ENCODE results near the gene SMAD9.

Gene SMAD9

DNA sequence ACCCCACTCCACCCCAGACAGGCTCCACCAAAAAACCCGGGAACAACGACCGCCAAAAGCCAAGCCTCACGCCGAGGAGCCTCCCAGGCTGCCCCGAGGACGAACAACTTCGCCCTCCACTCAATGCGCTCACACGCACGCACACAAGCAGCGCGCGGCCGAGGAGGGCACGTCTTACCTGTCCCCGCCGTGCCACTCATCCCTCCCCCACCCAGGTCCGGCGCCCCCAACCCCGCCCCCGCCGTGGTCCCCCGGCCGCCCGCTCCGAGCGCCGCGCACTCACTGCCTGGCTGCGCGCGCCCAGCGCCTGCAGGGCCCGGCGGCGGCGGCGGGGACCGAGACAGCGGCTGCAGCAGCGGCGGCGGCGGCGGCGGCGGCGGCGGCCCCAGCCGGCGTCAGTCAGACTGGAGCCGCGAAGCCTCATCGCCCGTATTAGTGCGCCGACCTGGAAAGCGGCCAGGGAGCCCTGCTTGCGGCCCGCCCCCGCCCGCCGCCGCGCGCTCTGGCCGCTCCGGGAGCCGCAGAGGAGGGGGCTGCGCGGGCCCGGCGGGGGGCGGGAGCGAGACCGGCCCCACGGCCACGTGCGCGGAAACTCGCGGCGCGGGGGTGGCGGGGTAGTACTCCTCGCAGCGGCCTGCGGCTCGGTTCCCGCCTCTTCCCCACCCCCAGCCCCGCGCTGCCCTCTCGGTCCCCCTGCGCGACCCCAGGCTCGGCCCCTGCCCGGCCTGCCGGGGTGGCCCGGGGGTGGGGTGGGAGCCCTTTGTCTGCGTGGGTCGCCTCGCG, at the start of gene SMAD9:
SMAD9 (minus strand) TSS at position 406 of the 783 bp plus-strand sequence. CDS start 40,549 bp downstream, outside the sequence.
- peak; percentile 85 for DNase-seq (ENCODE audit: low spot score)

DNA sequence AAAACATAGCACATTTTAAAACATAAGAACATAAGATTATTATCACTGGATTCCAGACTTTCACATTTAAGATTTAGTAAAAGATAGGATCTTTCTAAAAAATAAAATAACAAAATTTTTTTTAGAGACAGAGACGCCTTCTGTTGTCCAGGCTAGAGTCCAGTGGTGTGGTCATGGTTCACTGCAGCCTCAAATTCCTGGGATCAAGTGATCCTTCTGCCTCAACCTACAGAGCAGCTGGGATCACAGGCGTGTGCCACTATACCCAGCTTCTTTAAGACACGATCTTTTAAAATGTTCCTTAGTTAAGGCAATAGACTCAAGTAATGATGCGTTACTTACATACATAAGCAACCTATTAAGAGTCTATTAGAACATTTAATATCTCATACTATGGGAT, 46.4 kb upstream of the SMAD9 start:
- DNase-seq (ENCODE audit: low spot score), result no peak

DNA sequence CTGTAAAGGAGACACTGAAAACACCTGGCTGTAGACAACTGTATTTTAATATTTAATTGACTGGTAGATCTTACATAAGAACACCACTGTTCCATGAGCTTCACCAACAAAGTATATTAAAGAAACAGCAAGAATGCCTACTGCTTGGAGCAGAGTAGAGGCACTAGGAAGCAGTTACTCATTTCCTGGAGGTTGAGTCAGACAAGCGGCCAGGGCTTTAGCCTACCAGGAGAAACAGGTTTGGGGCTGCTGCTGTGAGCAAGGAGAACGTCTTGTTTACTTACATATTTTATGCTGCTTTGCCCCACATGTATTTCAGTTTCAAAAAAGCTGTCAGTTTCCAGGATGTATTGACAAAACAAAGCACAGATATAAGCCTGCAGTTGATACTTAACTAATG, 45.7 kb upstream of the SMAD9 start:
- DNase-seq (ENCODE audit: low spot score), result peak; percentile 69

DNA sequence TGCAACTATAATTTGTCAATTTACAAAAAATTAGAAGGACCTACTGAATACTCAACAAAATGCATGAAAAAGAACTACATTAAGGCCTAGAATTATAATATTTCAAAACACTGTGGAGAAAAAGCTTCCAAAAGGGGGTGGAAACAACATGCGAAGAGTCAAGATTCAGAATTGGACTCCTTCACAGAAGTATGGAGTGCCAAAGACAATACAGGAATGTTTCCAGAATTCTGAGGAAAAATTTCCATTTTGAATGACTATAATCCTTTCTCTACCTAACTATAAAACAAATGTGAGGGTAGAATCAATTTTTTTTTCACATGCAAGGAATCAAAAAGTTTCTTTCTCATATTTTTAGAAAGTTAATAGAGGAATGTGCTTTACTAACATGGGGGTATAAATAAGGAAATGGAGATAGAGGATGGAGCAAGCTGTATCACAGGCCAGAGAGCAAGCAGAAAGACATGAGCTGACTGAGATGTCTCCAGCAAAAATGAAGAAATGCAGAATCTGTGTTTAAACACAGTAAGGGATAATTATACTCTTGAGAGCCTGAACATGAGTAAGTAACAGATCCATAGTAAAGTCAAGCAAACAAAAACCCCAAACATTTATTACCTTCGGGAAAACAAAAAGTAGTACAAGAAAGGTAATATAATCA, 39.5 kb upstream of the SMAD9 start:
- DNase-seq (ENCODE audit: low spot score), result no peak

DNA sequence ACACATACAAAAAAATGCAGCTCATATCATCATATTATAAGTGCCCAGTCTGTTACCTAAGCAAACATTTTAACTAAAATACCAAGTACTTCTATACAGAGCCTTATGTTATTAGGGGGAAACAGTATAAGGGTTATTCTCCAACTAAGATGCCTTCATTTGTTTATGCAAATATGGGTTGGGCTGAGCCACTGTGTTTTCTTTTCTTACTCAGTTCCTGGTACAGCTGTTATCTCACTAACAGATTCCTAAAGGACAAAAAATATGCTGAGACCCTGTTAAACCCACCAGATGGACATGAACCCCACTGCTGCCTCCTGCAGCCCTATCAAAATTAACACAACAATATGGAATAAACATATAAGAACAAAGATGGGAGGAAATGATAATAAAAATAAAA, 34.5 kb upstream of the SMAD9 start:
- no peak for DNase-seq (ENCODE audit: low spot score)

DNA sequence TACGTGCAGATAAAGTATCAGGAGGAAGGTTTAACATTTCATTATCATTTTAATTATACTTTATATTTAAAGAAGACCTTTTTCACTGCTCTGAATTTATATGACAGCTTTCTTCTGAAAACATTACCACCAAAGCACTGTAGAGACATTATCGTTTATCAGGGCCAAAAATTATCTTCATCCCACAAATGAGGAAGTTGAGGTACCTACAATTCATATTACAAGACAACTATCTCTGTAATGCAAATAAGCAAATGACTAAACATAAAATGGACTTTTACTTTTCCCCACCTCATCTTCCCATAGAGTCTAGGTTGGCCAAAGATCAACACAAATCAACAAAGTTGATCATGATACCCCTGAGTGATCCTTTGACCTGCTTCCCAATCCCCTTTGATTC, 30.9 kb upstream of the SMAD9 start:
- no peak for DNase-seq (ENCODE audit: low spot score)

DNA sequence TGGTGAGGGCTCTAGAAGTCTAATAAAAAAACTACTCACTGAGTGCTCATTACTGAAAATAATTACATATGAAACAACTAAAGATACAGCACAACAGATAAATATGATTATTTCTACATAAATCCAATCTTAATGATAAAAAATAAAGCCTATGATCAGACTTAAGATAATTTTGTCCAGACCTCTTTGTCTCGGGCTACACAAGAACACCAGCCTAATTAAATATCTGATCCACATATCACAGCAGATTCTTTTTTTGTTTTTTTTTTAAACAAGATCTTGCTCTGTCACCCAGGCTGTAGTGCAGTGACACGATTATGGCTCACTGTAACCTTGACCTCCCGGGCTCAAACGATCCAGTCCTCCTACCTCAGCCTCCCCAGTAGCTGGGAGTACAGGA, 30.3 kb upstream of the SMAD9 start:
- no peak for DNase-seq (ENCODE audit: low spot score)

DNA sequence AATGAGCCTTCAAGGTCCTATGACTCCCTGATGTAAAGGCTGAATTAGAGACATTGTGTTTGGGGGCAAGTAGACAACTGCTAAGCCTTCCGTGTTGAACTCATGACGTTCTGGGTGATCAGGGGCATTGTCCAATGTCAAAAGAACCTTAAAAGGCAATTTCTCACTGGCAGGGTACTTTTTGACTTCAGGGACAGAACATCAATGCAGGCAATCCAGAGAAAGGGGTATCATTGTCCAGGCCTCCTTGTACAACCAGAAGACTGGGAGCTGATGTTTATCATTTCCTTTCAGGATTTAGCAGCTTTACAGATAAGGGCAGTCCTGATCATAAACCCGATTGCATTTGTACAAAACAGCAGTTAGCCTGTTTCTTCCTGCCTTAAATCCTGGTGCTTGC, 25.0 kb upstream of the SMAD9 start:
- DNase-seq (ENCODE audit: low spot score), result no peak

DNA sequence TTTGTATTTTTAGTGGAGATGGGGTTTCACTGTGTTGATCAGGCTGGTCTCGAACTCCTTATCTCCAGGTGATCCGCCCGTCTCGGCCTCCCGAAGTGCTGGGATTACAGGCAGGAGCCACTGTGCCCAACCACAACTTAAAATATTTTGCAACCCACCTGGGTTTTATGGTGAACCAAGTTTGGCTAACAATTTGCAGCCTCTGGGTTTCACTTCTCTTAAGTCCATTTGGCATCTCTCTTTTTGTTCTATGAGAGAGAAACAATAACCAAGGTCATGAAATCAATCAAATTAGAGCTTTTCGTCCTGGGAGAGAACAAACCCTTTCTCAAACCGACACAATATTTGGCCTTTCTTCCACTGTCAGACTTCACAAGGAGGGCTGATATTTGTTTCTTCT, 5.6 kb upstream of the SMAD9 start:
- DNase-seq (ENCODE audit: low spot score), result no peak

DNA sequence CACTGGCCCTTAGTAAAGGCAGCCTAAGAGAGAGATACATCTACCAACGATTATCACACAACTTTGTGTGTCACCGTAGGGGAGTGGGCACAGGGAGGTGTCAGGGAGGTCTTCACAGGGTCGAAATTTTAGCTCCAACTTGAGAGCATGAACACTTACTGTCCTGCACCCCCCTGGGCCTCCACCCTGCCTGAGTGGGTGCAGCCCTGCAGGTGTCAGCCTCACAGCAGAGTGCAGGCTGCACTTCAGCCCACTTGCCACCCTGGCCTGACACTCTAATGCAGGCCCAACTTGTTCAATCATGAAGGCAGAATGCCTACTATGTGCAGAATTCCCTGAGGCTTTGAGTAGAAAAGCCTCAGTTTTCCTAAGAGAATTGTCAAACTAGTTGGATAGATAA, 4.0 kb upstream of the SMAD9 start:
- DNase-seq (ENCODE audit: low spot score), result no peak

DNA sequence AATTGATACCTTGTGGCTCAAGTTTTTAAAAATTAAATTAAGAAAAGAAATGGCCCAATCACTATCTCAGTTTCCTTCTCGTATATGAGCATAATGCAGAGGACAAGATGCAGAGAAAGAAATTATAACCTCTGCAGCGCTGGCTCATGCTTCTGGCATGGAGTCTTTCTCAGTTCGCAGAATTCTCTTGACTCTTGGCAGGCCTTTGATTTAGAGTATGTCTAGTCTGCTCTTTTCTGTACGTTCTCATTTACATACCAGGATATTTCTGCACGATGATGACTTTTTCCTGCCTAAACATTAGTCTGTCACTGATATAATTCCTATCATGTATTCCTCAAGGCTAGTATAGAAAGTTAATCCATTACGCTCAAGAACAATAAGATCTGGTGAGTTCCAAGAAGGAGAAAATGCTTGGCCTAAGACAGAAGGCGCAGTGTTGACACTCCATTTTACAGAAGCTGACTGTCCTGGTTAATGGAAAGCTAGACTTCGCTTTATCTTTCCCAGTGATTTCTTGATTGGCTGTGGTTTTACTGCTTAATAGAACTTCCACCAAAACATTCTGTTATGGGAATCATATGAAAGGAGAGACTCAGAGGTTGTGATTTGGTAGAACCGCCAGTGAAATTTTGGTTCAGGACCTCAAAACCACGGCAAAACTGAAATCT, 1.7 kb upstream of the SMAD9 start:
- DNase-seq (ENCODE audit: low spot score), result no peak

DNA sequence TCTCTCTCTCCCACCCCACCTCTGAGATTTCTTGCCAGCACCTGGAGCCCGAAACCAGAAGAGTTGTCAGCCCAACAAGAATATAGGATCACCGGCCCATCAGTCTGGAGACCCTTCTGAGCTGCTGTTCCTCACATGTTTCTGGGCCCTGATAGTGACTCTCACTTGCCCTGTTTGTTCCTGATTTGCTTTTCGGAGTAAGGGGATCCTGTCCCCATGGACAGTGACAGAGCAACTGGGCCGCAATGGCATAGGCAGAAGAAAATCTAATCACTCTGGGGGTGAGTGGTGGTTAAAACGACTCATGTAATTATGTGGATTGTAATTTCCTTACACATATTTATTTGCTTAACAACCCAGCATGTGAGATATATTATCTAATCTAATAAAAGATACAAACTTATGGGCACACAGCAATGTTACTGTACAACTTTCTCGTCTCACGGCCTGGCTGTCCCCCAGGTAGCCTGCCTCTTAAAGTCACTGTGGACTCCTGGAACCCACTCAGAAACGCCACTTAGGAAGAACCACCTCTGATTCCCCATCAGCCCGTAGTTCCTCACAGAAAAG, 663 bp upstream of the SMAD9 start:
- no peak for DNase-seq (ENCODE audit: low spot score)

DNA sequence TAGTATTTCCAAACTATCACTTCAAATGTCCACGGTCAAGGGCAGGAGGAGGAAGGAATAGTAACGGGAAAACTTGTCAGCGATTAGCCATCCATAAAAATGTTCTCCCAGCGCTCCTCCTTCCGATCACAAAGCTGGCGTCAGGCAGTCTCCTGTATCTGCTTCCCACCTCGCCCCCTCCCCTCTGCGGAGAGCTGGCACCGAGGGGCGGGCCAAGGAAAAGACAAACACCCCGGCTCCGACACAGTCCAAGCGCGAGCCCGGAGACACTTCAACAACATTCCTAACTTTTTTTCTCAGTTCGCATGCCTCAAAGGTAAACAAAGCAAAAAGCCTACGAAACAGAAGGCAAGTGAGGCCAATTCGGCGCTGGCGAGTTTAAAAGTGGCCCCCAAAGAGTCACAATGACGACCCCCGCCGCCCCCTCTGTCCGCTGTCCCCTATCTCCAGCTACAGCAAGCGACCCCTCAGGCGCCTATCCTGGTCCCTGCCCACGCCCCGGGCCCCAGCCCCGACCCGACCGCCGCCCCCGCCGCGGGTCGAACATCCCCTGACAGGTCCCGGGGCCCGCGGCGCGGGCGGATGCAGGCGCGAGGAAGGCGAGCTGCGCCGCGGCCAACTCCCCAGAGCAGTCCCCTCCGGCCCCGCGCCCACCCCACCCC, 736 bp downstream of the SMAD9 start:
- peak; percentile 57 for DNase-seq (ENCODE audit: low spot score)

DNA sequence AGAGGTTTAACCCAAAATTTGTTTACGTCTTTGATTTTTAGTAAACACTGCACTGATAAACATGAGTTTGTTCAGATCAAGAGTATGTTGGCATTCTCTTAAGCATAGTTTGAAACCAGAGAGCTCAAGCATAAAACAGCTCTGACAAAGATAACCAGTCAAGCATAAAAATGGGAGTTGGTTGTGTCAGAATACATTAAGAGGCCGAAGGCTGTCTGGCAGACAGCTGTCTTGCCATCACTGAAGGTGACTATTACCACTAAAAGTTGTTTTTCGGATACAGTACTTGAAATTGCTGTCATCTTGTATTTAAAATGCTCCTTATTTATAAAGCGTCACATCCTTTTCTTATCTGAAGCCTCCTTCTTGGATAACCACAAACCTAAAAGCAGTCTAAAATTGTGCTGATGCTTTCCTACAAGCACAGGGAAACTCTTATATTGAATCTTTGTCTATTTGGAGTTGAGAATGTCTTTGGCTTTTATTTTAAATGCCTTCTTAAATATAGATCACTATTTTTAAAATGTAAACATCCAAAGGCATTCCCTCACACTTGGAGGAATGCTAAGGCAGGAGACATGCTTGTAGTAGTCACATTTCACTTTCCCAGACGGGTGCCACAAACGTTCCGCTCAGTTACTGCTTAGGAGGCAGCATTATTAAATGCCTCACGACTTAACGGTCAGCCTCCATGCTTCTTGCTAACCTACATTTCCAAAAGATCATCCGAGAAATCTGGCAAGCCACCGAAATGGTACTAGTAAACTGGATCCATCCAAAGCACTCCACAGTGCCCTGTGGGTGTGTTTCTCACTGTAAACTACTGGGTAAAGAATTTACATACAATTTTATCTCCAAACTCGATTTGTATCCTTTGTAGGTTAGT, 1.5 kb downstream of the SMAD9 start:
- DNase-seq (ENCODE audit: low spot score), result peak; percentile 29

DNA sequence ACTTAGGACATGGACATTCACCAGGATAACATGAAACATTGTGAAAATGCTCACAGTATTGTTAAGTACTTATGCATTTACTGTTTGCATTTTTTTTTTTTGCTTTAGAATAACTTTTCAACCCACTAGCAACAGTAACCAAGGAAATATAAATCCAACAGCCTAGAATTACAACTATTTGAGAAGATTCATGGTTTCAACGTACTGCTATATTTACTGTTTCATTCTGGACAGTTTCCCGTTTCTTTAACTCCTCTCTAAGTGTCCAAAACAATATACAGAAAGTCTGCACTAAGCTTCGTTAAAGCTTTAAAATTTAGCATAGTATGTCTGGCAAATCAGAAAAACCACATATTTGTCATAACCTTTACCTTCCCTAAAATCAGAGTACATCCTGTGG, 2.7 kb downstream of the SMAD9 start:
- no peak for DNase-seq (ENCODE audit: low spot score)

DNA sequence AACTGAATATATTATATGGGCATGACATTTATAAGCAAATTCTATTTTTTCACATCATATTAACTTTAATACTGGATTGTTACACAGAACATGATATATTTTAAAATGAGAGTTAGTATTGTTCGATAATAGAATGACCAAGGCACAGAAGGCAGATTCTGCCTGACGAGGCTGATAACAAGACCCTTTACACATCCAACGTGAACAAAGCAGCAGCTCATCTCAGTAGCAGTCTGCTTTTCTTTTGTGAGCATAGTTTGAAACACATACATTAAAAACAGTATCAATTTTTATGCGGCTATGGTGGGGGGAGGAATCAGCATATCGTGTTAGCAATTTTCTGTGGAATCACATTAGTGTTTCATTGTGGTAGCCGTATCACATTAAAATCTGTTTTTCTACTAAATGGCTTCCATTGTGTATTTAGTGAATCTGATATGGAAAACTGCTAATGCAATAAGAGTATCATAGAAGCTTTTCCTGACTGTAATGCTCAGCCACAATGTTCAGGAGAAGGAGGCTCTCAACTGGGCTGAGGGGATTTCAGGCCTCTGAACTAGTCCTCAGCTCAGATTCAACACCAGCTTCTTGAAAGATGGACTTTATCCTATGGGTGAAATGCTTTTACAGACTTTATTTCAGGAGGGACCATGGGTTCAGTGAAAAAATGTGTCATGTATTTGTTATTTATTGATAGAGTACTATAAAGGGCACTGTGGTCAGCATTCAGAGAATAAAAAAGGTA, 4.0 kb downstream of the SMAD9 start:
- no peak for DNase-seq (ENCODE audit: low spot score)

DNA sequence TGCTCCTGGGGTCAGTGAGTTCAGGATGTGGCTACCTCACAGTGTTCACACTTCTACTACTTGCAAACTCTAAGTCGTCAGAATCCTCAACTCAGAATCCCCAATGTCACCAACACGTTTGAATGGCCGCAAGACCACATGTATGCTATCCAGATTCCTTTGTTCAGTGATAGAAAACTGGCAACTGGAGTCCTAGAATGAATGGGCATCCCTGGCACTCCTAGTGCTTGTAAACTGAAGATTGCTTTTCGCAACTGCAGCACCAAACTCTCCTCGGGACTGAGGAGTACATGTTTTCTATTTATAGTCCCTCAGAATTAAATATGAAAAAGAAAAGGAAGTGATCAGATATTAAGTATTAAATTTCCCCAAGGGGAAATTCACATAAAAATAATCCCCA, 4.9 kb downstream of the SMAD9 start:
- no peak for DNase-seq (ENCODE audit: low spot score)

DNA sequence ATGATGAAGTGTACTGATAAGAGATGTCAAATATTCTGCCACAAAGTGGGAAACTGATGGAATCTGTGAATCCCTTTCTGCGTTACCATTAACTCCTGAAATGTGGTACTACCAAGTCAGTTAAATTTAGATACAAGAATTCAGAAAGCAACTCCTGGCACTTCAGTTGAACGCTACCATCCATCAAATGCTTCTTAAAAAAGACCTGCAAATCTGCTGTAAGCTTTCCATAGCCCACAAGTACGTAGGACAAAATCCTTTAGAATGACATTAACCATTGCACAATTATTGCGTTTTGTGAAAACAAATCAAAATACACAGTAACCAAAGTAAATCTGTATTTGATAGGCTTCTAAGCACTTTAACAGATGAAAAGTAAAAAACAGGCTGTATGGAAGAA, 5.4 kb downstream of the SMAD9 start:
- DNase-seq (ENCODE audit: low spot score), result no peak

DNA sequence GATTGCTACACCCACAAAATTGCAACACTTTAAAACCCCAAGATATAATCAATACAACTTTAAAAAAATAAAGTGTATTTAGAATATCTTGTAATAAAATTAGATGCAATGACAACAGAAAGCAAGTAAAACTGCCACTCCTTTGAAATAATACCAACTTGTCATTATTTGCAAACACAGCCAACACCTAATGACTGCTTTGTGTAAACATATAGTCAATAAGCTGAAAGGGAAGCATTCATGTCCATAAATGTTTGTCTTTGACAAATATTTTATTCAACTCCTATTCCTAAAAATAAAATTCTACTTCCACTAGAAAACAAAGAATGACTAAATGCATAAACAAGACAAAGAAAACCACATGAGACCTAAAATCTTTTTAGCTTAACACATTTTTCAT, 6.6 kb downstream of the SMAD9 start:
- DNase-seq (ENCODE audit: low spot score), result no peak

DNA sequence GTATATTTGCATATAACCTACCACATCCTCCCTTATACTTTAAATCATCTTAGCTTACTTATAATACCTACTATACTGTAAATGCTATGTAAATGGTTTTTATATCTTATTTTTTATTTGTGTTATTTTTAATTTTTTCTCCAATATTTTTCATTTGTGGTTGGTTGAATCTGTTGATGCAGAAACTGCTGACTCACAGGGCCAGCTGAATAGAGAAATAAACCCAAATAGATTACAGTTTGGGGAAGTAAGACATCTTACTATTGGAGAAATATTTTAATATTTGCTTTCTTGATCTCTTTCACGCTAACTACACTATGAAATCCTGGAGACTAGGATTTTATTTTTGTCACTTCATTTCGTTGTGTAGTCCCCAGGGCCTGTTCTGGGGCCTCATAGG, 7.1 kb downstream of the SMAD9 start:
- DNase-seq (ENCODE audit: low spot score), result no peak

DNA sequence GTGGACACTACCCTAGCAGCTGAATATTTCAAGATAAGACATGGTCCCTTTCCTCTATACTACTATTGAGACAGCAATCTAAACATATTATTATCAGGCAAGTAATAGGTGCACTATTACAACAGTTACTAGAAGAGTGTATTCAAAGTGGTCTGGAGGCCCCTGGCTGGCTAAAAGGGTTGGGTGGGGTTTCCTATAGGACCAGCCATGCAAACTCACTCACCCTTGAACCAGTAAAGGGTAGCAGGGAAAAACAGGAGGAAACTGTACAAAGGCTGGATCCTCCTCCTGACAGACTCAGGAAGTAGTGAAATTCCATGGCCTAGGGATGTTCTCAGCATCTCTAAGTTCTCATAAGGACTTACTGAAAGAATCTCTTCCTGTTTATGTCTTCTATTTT, 7.7 kb downstream of the SMAD9 start:
- DNase-seq (ENCODE audit: low spot score), result no peak
